HepG2 (cell line): ENCODE results near the gene EPHA4.

Experiments
- ADNP ChIP-seq: sonication (generic); formaldehyde crosslinking; IDR thresholded peaks from 2 replicates; pipeline ENCODE4 v1.4.0; 2020; ENCODE audit warnings: missing genetic modification reagents
- ATF2 ChIP-seq: sonication (generic); formaldehyde crosslinking; IDR thresholded peaks from 2 replicates; pipeline ENCODE4 v1.4.0; 2020; ENCODE audit warnings: missing genetic modification reagents
- CTCF ChIP-seq: sonication (generic); formaldehyde crosslinking; IDR thresholded peaks from 2 replicates; pipeline ENCODE4 v1.5.0; 2020; ENCODE audit warnings: mild to moderate bottlenecking, missing genetic modification reagents, moderate library complexity
- FOXO1 ChIP-seq: sonication (generic); formaldehyde crosslinking; IDR thresholded peaks from 2 replicates; pipeline ENCODE4 v1.4.0; 2020; ENCODE audit warnings: missing genetic modification reagents
- HNF4G ChIP-seq, 2 experiments: sonication (generic) in 1 of 2; formaldehyde crosslinking in 1 of 2; IDR thresholded peaks; 2 replicates each; pipeline versions ENCODE4 v1.4.0 to v1.6.1; 2011 to 2020; ENCODE audit warnings: borderline replicate concordance in 2 of 2, low read depth in 2 of 2, mild to moderate bottlenecking in 2 of 2, low read length in 1 of 2, missing genetic modification reagents in 1 of 2, moderate library complexity in 1 of 2
- MXI1 ChIP-seq: IDR thresholded peaks from 3 replicates; pipeline ENCODE4 v1.6.1; 2012; ENCODE audit warnings: low read depth, low read length, inconsistent platforms, borderline replicate concordance
- NCOA5 ChIP-seq: sonication (generic); formaldehyde crosslinking; IDR thresholded peaks from 2 replicates; pipeline ENCODE4 v1.4.0; 2020; ENCODE audit warnings: missing genetic modification reagents
- NFIC ChIP-seq: IDR thresholded peaks from 2 replicates; pipeline ENCODE4 v1.6.1; 2012; ENCODE audit warnings: mild to moderate bottlenecking, low read length, inconsistent platforms
- NPAS2 ChIP-seq: sonication (generic); formaldehyde crosslinking; IDR thresholded peaks from 2 replicates; pipeline ENCODE4 v1.8.0; 2022; ENCODE audit warnings: mild to moderate bottlenecking, missing genetic modification reagents, borderline replicate concordance
- SP1 ChIP-seq, 2 experiments: fragments of 450-650 bp in 1 of 2; sonication (generic) in 1 of 2; formaldehyde crosslinking in 1 of 2; IDR thresholded peaks; 2 replicates each; pipeline versions ENCODE4 v1.4.0 to v1.6.1; 2016 to 2020; ENCODE audit warnings: missing genetic modification reagents in 1 of 2
- TBX3 ChIP-seq: fragments of 450-650 bp; IDR thresholded peaks from 2 replicates; pipeline ENCODE4 v1.6.1; 2017; ENCODE audit warnings: antibody characterized with exemption, mild to moderate bottlenecking, inconsistent platforms, borderline replicate concordance
- TFAP4 ChIP-seq: sonication (generic); IDR thresholded peaks from 2 replicates; pipeline ENCODE4 v1.6.1; 2016; ENCODE audit warnings: low read depth, borderline replicate concordance

GRCh38 chr2:221446140-221446539 is 126.0 kb downstream of the EPHA4 start:
- no peak for TF ChIP-seq NPAS2 (CRISPR knock-in tag)
- TF ChIP-seq HNF4G (IDR thresholded peaks at IDR 0.05; ENCODE audit: borderline replicate concordance, low read depth, low read length), result no peak
- no peak for TF ChIP-seq HNF4G (CRISPR knock-in tag; IDR thresholded peaks at IDR 0.05; ENCODE audit: borderline replicate concordance, low read depth)
- no peak for TF ChIP-seq SP1 (IDR thresholded peaks at IDR 0.05)
- no peak for TF ChIP-seq SP1 (CRISPR knock-in tag; IDR thresholded peaks at IDR 0.05)
- TF ChIP-seq NCOA5 (CRISPR knock-in tag), result no peak
- TF ChIP-seq ADNP (CRISPR knock-in tag), result no peak
- no peak for TF ChIP-seq NFIC
- no peak for TF ChIP-seq TBX3
- TF ChIP-seq MXI1, result no peak
- TF ChIP-seq FOXO1 (CRISPR knock-in tag), result no peak
- TF ChIP-seq TFAP4, result no peak
- no peak for TF ChIP-seq CTCF
- no peak for TF ChIP-seq ATF2 (CRISPR knock-in tag)
